ENCODE measurements around the gene STC2. TPM values are rescaled to one million over a fixed set of nuclear protein-coding genes. Genes with fewer than 3 reads are reported as not detected.

STC2 gene
- polyA plus RNA-seq, 6 donors from 2014 or later: not detected

DNA sequence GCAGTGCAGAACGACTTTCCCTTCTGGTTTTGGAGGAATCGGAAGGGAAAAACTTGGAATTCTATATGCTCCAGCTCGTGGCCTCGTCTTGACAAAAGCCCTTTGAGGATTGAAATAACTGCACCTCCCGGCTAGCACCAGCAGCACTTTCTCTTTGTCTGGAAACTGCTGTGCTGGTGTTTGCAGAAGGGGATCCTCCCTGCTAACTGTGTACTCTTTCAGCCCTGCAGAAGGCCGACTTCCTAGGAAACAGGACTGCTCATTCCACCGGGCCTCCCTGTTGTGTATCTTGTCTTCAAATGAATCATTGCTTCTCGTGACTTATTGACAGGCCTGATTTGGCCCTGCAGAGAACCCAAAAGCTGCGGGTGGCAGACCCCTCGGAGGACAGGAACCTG lies 23.6 kb downstream of the STC2 start:
- Mint-ChIP-seq H3K27me3 (peaks cover 27 to 71% (median 41%) of the 10 kb centered on the region in 3 donors), H3K9me3 (peaks cover 0 to 23% (median 15%) of the 10 kb centered on the region in 7 donors), H3K4me1 (no peaks in the 10 kb centered on the region), H3K27ac (no peak overlapping the region), H3K4me3 (no peak overlapping the region), H3K36me3 (peaks cover 5 to 8% of the 10 kb centered on the region in 2 donors)
- DNase-seq (no peak), ATAC-seq (ENCODE audit: low read depth in 2 of 2) (no peak)

DNA sequence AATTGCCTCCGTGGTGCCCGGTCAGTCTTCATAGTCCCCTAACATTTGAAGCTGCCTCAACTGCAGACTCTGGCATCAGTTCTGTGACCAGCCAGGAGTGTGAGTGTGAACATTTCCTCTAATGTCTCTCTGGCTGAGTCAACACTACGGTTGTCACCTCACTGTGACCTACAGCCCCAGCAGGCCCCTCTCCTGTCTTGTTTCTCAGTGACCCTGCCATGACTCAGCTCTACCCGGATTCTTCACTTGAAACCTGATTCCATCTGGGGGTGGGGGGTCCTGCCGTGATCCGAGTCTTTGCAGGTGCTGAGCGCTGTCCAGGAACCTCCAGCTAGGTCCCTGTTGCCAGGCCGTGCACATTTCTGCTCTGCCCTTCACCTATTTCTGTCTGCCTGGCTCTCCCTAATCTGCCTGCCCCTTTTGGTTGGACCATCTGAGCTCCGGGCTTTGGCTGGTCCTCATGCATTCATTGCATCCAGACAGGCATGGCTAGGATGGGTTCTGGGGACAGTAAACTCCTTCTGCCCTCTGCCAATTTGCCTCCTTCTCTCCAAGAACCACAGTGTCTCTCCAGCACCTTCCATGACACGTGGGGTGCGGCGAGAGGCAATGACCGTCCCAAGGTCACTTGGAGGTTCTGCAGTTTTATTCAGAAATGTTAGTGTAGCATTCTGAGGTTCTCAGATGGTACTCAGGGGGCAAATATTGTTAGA lies 24.2 kb downstream of the STC2 start:
- Mint-ChIP-seq H3K9me3 (peaks cover 0 to 23% (median 14%) of the 10 kb centered on the region in 7 donors), H3K27ac (no peak overlapping the region), H3K4me1 (no peaks in the 10 kb centered on the region), H3K4me3 (peak overlapping the region in 1 of 8 donors; percentile 72), H3K36me3 (peaks cover 5 to 8% of the 10 kb centered on the region in 2 donors), H3K27me3 (peaks cover 32 to 65% (median 41%) of the 10 kb centered on the region in 3 donors)
- no peak for ATAC-seq (ENCODE audit: low read depth in 2 of 2)
- no peak for DNase-seq

- H3K9me3 Mint-ChIP-seq: peaks cover 0 to 11% (median 2%) of the 10 kb centered on the region in 7 donors
- ATAC-seq (ENCODE audit: low read depth in 2 of 2): no peak
- H3K27me3 Mint-ChIP-seq: peaks cover 26 to 67% (median 45%) of the 10 kb centered on the region in 3 donors
- H3K4me3 Mint-ChIP-seq: no peak overlapping the region
- no peaks in the 10 kb centered on the region for H3K4me1 Mint-ChIP-seq
- peaks cover 0 to 5% of the 10 kb centered on the region in 2 donors for H3K36me3 Mint-ChIP-seq
- H3K27ac Mint-ChIP-seq: peak overlapping the region in 1 of 6 donors; percentile 65
- no peak for DNase-seq
Observed at GRCh38 chr5:173302546-173303155, 25.6 kb downstream of the STC2 start.

GRCh38 chr5:173301695-173302545 lies 26.3 kb downstream of the STC2 start:
- no peak for ATAC-seq (ENCODE audit: low read depth in 2 of 2)
- DNase-seq: no peak
- no peak overlapping the region for H3K27ac Mint-ChIP-seq
- H3K4me3 Mint-ChIP-seq: no peak overlapping the region
- H3K36me3 Mint-ChIP-seq: peaks cover 0 to 5% of the 10 kb centered on the region in 2 donors
- H3K9me3 Mint-ChIP-seq: peaks cover 0 to 6% (median 0%) of the 10 kb centered on the region in 7 donors
- peaks cover 25 to 67% (median 50%) of the 10 kb centered on the region in 3 donors for H3K27me3 Mint-ChIP-seq
- H3K4me1 Mint-ChIP-seq: peaks cover 0 to 2% (median 0%) of the 10 kb centered on the region in 3 donors

DNA sequence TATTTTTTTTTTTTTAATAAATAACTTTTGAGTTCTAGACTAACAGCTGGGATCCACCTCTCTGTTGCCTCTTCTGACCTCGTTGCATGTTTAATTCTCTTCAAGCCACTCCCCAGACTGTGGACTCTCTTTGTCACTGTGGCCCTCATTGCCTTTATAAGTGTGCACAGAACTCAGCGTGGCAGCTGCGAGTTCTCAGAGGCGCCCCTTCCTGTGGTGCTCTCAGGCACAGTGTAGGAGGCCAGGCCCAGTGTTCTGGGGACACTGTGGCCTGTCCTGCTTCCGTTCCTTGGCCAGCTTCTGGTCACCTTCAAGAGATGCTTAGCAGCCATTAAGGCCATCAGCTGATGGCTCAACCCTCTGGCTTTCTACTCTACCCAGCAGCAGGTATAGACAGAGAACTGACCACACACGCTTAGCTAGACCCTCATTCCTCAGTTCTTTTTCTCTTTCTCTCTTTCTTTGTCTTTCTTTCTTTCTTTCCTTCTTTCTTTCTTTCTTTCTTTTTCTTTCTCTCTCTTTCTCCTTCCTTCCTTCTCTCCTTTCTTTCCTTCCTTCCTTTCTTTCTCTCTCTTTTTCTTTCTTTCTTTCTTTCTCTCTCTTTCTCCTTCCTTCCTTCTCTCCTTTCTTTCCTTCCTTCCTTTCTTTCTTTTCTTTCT lies 27.7 kb downstream of the STC2 start:
- H3K27ac Mint-ChIP-seq: no peak overlapping the region
- H3K4me3 Mint-ChIP-seq: no peak overlapping the region
- ATAC-seq (ENCODE audit: low read depth in 2 of 2): no peak
- no peak for DNase-seq
- no peaks in the 10 kb centered on the region for H3K9me3 Mint-ChIP-seq
- no peaks in the 10 kb centered on the region for H3K36me3 Mint-ChIP-seq
- peaks cover 0 to 2% (median 0%) of the 10 kb centered on the region in 3 donors for H3K4me1 Mint-ChIP-seq
- H3K27me3 Mint-ChIP-seq: peaks cover 22 to 56% (median 40%) of the 10 kb centered on the region in 3 donors

- Mint-ChIP-seq H3K27me3 (peaks cover 23 to 54% (median 44%) of the 10 kb centered on the region in 3 donors), H3K4me1 (peaks cover 0 to 3% (median 0%) of the 10 kb centered on the region in 3 donors), H3K36me3 (no peaks in the 10 kb centered on the region), H3K9me3 (no peaks in the 10 kb centered on the region), H3K4me3 (no peak overlapping the region), H3K27ac (no peak overlapping the region)
- ATAC-seq (ENCODE audit: low read depth in 2 of 2) (no peak), DNase-seq (no peak)
Observed at GRCh38 chr5:173299820-173300219, 28.4 kb downstream of the STC2 start.

- Mint-ChIP-seq H3K36me3 (no peaks in the 10 kb centered on the region), H3K27ac (no peak overlapping the region), H3K27me3 (peaks cover 36 to 56% (median 51%) of the 10 kb centered on the region in 3 donors)
Observed at GRCh38 chr5:173298213-173298926, 29.8 kb downstream of the STC2 start.

GRCh38 chr5:173297813-173298212 lies 30.4 kb downstream of the STC2 start:
- Mint-ChIP-seq H3K9me3 (no peaks in the 10 kb centered on the region), H3K36me3 (no peaks in the 10 kb centered on the region)

More at GRCh38 chr5:173298213-173298926, 29.8 kb downstream of the STC2 start:
- no peak for ATAC-seq (ENCODE audit: low read depth in 2 of 2)
- H3K4me1 Mint-ChIP-seq: peaks cover 6 to 16% (median 10%) of the 10 kb centered on the region in 3 donors
- H3K4me3 Mint-ChIP-seq: no peak overlapping the region
- no peak for DNase-seq
- H3K9me3 Mint-ChIP-seq: no peaks in the 10 kb centered on the region

DNA sequence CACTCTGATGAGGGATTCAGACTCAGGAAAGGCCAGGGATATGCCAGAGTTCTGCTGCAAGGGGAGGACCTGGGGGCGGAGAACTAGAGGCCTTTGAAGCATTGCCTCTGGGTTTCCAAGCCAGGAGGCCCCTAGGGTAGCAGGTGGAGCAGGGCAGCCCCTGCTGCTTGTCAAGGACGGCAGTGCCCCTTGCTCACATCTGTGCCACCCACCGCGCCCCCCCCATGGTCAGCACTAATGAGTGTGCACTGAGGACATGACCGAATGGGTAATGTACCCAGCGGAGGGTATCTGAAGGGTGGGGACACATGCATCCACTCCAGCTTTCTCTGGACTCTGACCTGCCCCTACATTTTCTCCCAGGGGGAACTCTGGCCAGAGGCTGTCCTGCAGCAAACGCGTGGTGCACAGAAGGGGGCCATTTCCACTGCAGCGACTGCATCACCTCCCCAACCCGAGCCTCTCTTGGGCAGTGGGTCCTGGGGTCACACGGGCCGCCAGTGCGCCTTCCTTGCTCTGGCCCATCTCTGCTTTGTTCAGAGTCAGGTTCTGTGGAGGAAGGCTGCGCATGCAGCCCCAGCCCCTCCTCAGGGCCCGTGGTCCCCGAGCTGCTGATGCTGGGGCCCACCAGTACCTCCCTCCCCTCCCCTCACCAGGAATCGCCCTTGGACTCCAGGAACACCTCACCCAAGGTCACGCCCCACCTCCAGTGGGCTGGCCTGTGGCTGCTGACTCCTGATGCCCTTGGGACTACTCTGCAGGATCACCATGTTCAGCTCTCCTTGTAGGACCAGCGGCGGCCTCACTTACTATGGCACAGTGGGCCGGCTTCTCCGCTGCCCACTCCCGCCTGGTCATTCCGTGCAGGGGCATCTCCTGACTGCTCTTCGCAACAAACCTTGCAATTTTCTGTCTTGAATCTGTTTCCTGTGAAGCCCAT lies 31.2 kb downstream of the STC2 start:
- ATAC-seq (ENCODE audit: low read depth in 2 of 2) (no peak), DNase-seq (no peak)
- Mint-ChIP-seq H3K27me3 (peaks cover 34 to 50% (median 45%) of the 10 kb centered on the region in 3 donors), H3K27ac (no peak overlapping the region), H3K4me1 (peaks cover 6 to 16% (median 10%) of the 10 kb centered on the region in 3 donors), H3K4me3 (no peak overlapping the region), H3K9me3 (no peaks in the 10 kb centered on the region), H3K36me3 (no peaks in the 10 kb centered on the region)

More at GRCh38 chr5:173297813-173298212, 30.4 kb downstream of the STC2 start:
- no peak for ATAC-seq (ENCODE audit: low read depth in 2 of 2)
- Mint-ChIP-seq H3K4me3 (no peak overlapping the region), H3K4me1 (peaks cover 6 to 16% (median 10%) of the 10 kb centered on the region in 3 donors), H3K27me3 (peaks cover 31 to 51% (median 46%) of the 10 kb centered on the region in 3 donors), H3K27ac (no peak overlapping the region)
- DNase-seq: no peak

GRCh38 chr5:173295796-173296195 lies 32.4 kb downstream of the STC2 start:
- Mint-ChIP-seq H3K9me3 (no peaks in the 10 kb centered on the region), H3K4me1 (peaks cover 6 to 16% (median 10%) of the 10 kb centered on the region in 3 donors), H3K27ac (no peak overlapping the region), H3K36me3 (no peaks in the 10 kb centered on the region), H3K4me3 (no peak overlapping the region), H3K27me3 (peaks cover 42 to 50% (median 43%) of the 10 kb centered on the region in 3 donors)
- no peak for DNase-seq
- no peak for ATAC-seq (ENCODE audit: low read depth in 2 of 2)

- no peaks in the 10 kb centered on the region for H3K9me3 Mint-ChIP-seq
- H3K4me3 Mint-ChIP-seq: peak overlapping the region in 2 of 8 donors; percentile 10 to 54
- no peak for DNase-seq
- H3K36me3 Mint-ChIP-seq: no peaks in the 10 kb centered on the region
- peaks cover 6 to 16% (median 10%) of the 10 kb centered on the region in 3 donors for H3K4me1 Mint-ChIP-seq
- H3K27ac Mint-ChIP-seq: peak overlapping the region in 1 of 6 donors; percentile 58
- H3K27me3 Mint-ChIP-seq: peaks cover 45 to 54% (median 47%) of the 10 kb centered on the region in 3 donors
- no peak for ATAC-seq (ENCODE audit: low read depth in 2 of 2)
Observed at GRCh38 chr5:173294673-173295320, 33.4 kb downstream of the STC2 start.
